K562 (cell line): ENCODE measurements around the gene ITPRIP.

Source experiments
- NFYB ChIP-seq: IDR thresholded peaks from 2 replicates; pipeline ENCODE4 v1.6.1; 2011; ENCODE audit warnings: mild to moderate bottlenecking, moderate library complexity; ENCODE audit not compliant: insufficient read length; ENCODE audit errors: extremely low read depth
- ZNF121 ChIP-seq: sonication (generic); formaldehyde crosslinking; conservative IDR thresholded peaks from 2 replicates; pipeline ENCODE4 v1.8.0; 2022; ENCODE audit warnings: missing genetic modification reagents

DNA sequence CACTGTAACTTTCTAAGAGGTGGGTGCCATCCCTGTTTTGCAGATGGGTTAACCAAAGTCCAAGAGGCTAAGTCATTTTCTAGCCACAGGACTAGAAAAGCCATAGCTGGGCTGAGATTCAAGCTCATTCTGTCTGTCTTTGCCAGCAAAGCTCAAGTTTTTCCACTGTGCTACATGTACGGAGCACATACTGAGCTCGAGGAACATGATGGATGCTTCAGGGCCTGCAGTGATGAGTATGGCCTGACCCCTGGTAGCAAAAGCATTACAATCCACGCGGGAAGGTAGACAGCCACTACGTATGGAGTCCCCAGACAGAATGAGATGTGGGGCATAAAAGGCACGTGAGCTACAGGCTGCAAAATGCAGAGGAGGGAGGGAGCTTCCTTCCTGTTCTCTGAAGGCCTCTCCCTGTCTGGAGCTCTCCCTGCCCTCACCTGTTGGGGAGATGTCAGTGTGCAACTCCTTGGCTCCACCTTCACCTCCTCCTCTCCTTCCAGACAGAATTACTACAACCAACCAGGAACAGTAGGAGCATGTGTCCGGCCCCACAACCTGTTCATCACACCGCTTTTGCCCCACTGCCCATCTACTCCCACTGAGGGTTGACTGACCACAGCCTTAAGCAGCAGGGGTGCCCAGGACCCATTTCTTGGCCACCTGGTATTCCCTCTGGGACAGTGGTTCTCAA, 16.4 kb downstream of the ITPRIP start:
- TF ChIP-seq NFYB (no peak), ZNF121 (CRISPR knock-in tag) (no peak)
